CD4-positive, alpha-beta memory T cell (primary cell): ENCODE measurements around the gene GBA3. TPM values are rescaled to one million over a fixed set of nuclear protein-coding genes. Genes with fewer than 3 reads are reported as not detected.

ENCODE experiments used
- CTCF ChIA-PET: fragments of 350-600 bp; sonication (Branson Sonifier 250); formaldehyde crosslinking; loops from one replicate; lab custom pipeline; 2021; ENCODE audit warnings: inconsistent platforms; ENCODE audit not compliant: partially characterized antibody; lab: Charles Lee
- POLR2A ChIA-PET: fragments of 350-600 bp; sonication (Branson Sonifier 250); formaldehyde crosslinking; loops from one replicate; lab custom pipeline; 2021; ENCODE audit not compliant: partially characterized antibody; lab: Charles Lee
- DNase-seq, 5 donors: peaks; one replicate each; pipeline versions ENCODE4 v3.0.0 to v3.0.0-alpha.2; 2020 to 2022; ENCODE audit warnings: mixed read lengths in 1 of 5
- H3K27ac ChIP-seq: one replicate; pipeline ENCODE4 v1.7.0; 2013; ENCODE audit warnings: low read depth, low read length
- H3K27me3 ChIP-seq: 2 replicates; pipeline ENCODE4 v1.7.0; 2013; ENCODE audit warnings: mild to moderate bottlenecking, low read length, moderate library complexity; ENCODE audit not compliant: insufficient read depth
- H3K36me3 ChIP-seq: 2 replicates; pipeline ENCODE4 v1.7.0; 2013; ENCODE audit warnings: mild to moderate bottlenecking, low read length, moderate library complexity; ENCODE audit not compliant: insufficient read depth
- H3K4me1 ChIP-seq: 2 replicates; pipeline ENCODE4 v1.7.0; 2013; ENCODE audit warnings: mild to moderate bottlenecking, low read length, moderate library complexity; ENCODE audit not compliant: insufficient read depth
- H3K4me3 ChIP-seq, 2 donors: one replicate each; pipeline ENCODE4 v1.7.0; 2013; ENCODE audit warnings: low read length in 2 of 2, mild to moderate bottlenecking in 1 of 2
- H3K9me3 ChIP-seq, 2 donors: one replicate each; pipeline ENCODE4 v1.7.0; 2013; ENCODE audit warnings: low read length in 2 of 2, control low read depth in 1 of 2; ENCODE audit not compliant: control insufficient read depth in 1 of 2
- H3K27ac Mint-ChIP-seq, 7 donors: one replicate each; pipeline ENCODE4 v1.8.0; 2020 to 2021; ENCODE audit warnings: mixed read lengths in 7 of 7, mild to moderate bottlenecking in 6 of 7, inconsistent platforms in 3 of 7, moderate library complexity in 3 of 7
- H3K27me3 Mint-ChIP-seq, 2 donors: one replicate each; pipeline ENCODE4 v1.8.0; 2020 to 2021; ENCODE audit warnings: mixed read lengths in 2 of 2
- H3K36me3 Mint-ChIP-seq, 2 donors: one replicate each; pipeline ENCODE4 v1.8.0; 2020 to 2021; ENCODE audit warnings: mixed read lengths in 2 of 2, inconsistent platforms in 1 of 2, mild to moderate bottlenecking in 1 of 2
- H3K4me1 Mint-ChIP-seq, 4 donors: one replicate each; pipeline ENCODE4 v1.8.0; 2020 to 2021; ENCODE audit warnings: mixed read lengths in 4 of 4, mild to moderate bottlenecking in 1 of 4
- H3K4me3 Mint-ChIP-seq, 8 donors: one replicate each; pipeline ENCODE4 v1.8.0; 2020 to 2021; ENCODE audit warnings: mixed read lengths in 8 of 8, mild to moderate bottlenecking in 7 of 8, moderate library complexity in 6 of 8, inconsistent platforms in 3 of 8
- H3K9me3 Mint-ChIP-seq, 8 donors: one replicate each; pipeline ENCODE4 v1.8.0; 2020 to 2021; ENCODE audit warnings: mixed read lengths in 8 of 8, mild to moderate bottlenecking in 5 of 8, inconsistent platforms in 3 of 8, moderate library complexity in 1 of 8
- intact Hi-C: fragments of 100-400 bp; cut with micrococcal nuclease; formaldehyde crosslinking; loops from one replicate; pipeline ENCODE4 v1.15.1; 2023
- polyA plus RNA-seq, 2 donors: library from polyadenylated mRNA; unstranded; fragments of 300-500 nt; fragmentation: Illumina TruSeq; gene quantifications; one replicate each; pipeline ENCODE4 v1.2.3, GENCODE V29; 2021
- total RNA-seq, 2 experiments: library from RNA; stranded (reverse); gene quantifications; one replicate each; pipeline ENCODE4 v1.2.3, GENCODE V29; 2021

Gene GBA3
- total and polyA plus RNA-seq, 4 experiments from 2014 or later: not detected

DNA sequence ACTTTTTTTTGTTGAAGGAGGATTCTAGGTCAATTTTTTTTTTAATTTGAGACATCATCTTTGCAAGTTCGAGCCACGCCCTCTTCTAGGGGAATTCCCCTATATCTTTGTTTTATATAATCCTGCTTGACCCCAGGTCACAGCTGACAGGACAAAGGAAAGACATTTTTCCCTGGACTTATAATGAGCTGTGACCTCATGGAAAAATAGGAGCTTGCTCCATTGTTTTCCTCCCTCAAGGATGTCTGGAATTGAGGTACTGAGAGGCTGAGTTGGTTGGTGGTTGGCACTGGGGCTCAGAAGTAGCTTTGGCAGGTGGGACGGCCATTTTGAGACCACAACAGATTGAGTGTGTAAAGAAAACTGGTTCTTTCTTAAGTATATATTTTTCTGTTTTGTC, 49.0 kb downstream of the GBA3 start:
- no peaks in the 10 kb centered on the region for H3K9me3 ChIP-seq
- H3K27me3 Mint-ChIP-seq: no peaks in the 10 kb centered on the region
- no peaks in the 10 kb centered on the region for H3K4me1 Mint-ChIP-seq
- no peak for DNase-seq
- H3K4me1 ChIP-seq: no peaks in the 10 kb centered on the region
- ChIA-PET POLR2A (no interaction called here), CTCF (no interaction called here)
- no peaks in the 10 kb centered on the region for H3K36me3 ChIP-seq
- H3K27ac Mint-ChIP-seq: no peak overlapping the region
- intact Hi-C loops: no loop called here
- no peaks in the 10 kb centered on the region for H3K27me3 ChIP-seq
- H3K9me3 Mint-ChIP-seq: peaks cover 0 to 14% (median 6%) of the 10 kb centered on the region in 8 donors
- no peak overlapping the region for H3K4me3 Mint-ChIP-seq
- no peak overlapping the region for H3K27ac ChIP-seq
- no peak overlapping the region for H3K4me3 ChIP-seq
- no peaks in the 10 kb centered on the region for H3K36me3 Mint-ChIP-seq

- no peak overlapping the region for H3K4me3 Mint-ChIP-seq
- ChIA-PET CTCF (no interaction called here), POLR2A (no interaction called here)
- Histone ChIP-seq H3K36me3 (no peaks in the 10 kb centered on the region), H3K27me3 (no peaks in the 10 kb centered on the region), H3K4me1 (no peaks in the 10 kb centered on the region), H3K9me3 (no peaks in the 10 kb centered on the region), H3K27ac (no peak overlapping the region), H3K4me3 (no peak overlapping the region)
- no peaks in the 10 kb centered on the region for H3K27me3 Mint-ChIP-seq
- H3K9me3 Mint-ChIP-seq: peaks cover 0 to 14% (median 6%) of the 10 kb centered on the region in 8 donors
- H3K36me3 Mint-ChIP-seq: no peaks in the 10 kb centered on the region
- no peak for DNase-seq
- no peaks in the 10 kb centered on the region for H3K4me1 Mint-ChIP-seq
- H3K27ac Mint-ChIP-seq: no peak overlapping the region
- intact Hi-C loops: no loop called here
These were observed 50.6 kb downstream of the GBA3 start for GRCh38 chr4:22743290-22743689.

GRCh38 chr4:22744478-22745062, 51.8 kb downstream of the GBA3 start:
- Histone ChIP-seq H3K4me1 (no peaks in the 10 kb centered on the region), H3K36me3 (no peaks in the 10 kb centered on the region), H3K4me3 (no peak overlapping the region), H3K27ac (no peak overlapping the region), H3K9me3 (no peaks in the 10 kb centered on the region), H3K27me3 (no peaks in the 10 kb centered on the region)
- DNase-seq: no peak
- Mint-ChIP-seq H3K27ac (peak overlapping the region in 1 of 7 donors; percentile 14), H3K4me3 (no peak overlapping the region), H3K4me1 (no peaks in the 10 kb centered on the region), H3K36me3 (no peaks in the 10 kb centered on the region), H3K9me3 (peaks cover 0 to 19% (median 8%) of the 10 kb centered on the region in 8 donors), H3K27me3 (no peaks in the 10 kb centered on the region)
- CTCF ChIA-PET: no interaction called here
- intact Hi-C loops: no loop called here
- POLR2A ChIA-PET: no interaction called here

- Histone ChIP-seq H3K4me1 (no peaks in the 10 kb centered on the region), H3K4me3 (no peak overlapping the region), H3K27ac (no peak overlapping the region), H3K27me3 (no peaks in the 10 kb centered on the region), H3K9me3 (no peaks in the 10 kb centered on the region), H3K36me3 (no peaks in the 10 kb centered on the region)
- intact Hi-C loops: no loop called here
- H3K27me3 Mint-ChIP-seq: no peaks in the 10 kb centered on the region
- H3K4me1 Mint-ChIP-seq: no peaks in the 10 kb centered on the region
- ChIA-PET POLR2A (no interaction called here), CTCF (no interaction called here)
- H3K9me3 Mint-ChIP-seq: peaks cover 0 to 19% (median 6%) of the 10 kb centered on the region in 8 donors
- DNase-seq: no peak
- H3K36me3 Mint-ChIP-seq: no peaks in the 10 kb centered on the region
- no peak overlapping the region for H3K4me3 Mint-ChIP-seq
- no peak overlapping the region for H3K27ac Mint-ChIP-seq
These were observed 52.5 kb downstream of the GBA3 start for GRCh38 chr4:22745234-22745633.

- intact Hi-C loops: no loop called here
- no peak overlapping the region for H3K4me3 ChIP-seq
- no peaks in the 10 kb centered on the region for H3K27me3 ChIP-seq
- no peaks in the 10 kb centered on the region for H3K4me1 Mint-ChIP-seq
- ChIA-PET CTCF (no interaction called here), POLR2A (no interaction called here)
- peaks cover 2 to 12% (median 5%) of the 10 kb centered on the region in 8 donors for H3K9me3 Mint-ChIP-seq
- no peak overlapping the region for H3K4me3 Mint-ChIP-seq
- H3K9me3 ChIP-seq: no peaks in the 10 kb centered on the region
- H3K4me1 ChIP-seq: no peaks in the 10 kb centered on the region
- no peak overlapping the region for H3K27ac Mint-ChIP-seq
- H3K36me3 Mint-ChIP-seq: no peaks in the 10 kb centered on the region
- H3K36me3 ChIP-seq: no peaks in the 10 kb centered on the region
- no peaks in the 10 kb centered on the region for H3K27me3 Mint-ChIP-seq
- no peak overlapping the region for H3K27ac ChIP-seq
- no peak for DNase-seq
These were observed 61.4 kb downstream of the GBA3 start for GRCh38 chr4:22754116-22754515.

GRCh38 chr4:22762548-22762947, 69.8 kb downstream of the GBA3 start:
- CTCF ChIA-PET: no interaction called here
- H3K27ac Mint-ChIP-seq: no peak overlapping the region
- POLR2A ChIA-PET: no interaction called here

GRCh38 chr4:22764183-22764582, 71.4 kb downstream of the GBA3 start:
- Histone ChIP-seq H3K27me3 (no peaks in the 10 kb centered on the region), H3K36me3 (no peaks in the 10 kb centered on the region), H3K4me3 (no peak overlapping the region), H3K27ac (no peak overlapping the region), H3K9me3 (no peaks in the 10 kb centered on the region), H3K4me1 (no peaks in the 10 kb centered on the region)
- no peak overlapping the region for H3K4me3 Mint-ChIP-seq
- no peaks in the 10 kb centered on the region for H3K27me3 Mint-ChIP-seq
- no peaks in the 10 kb centered on the region for H3K36me3 Mint-ChIP-seq
- no peak overlapping the region for H3K27ac Mint-ChIP-seq
- POLR2A ChIA-PET: no interaction called here
- intact Hi-C loops: no loop called here
- H3K9me3 Mint-ChIP-seq: peaks cover 0 to 11% (median 4%) of the 10 kb centered on the region in 8 donors
- CTCF ChIA-PET: no interaction called here
- no peak for DNase-seq
- no peaks in the 10 kb centered on the region for H3K4me1 Mint-ChIP-seq

More at GRCh38 chr4:22762548-22762947, 69.8 kb downstream of the GBA3 start:
- Mint-ChIP-seq H3K4me3 (no peak overlapping the region), H3K27me3 (no peaks in the 10 kb centered on the region), H3K9me3 (peaks cover 0 to 16% (median 5%) of the 10 kb centered on the region in 8 donors), H3K4me1 (no peaks in the 10 kb centered on the region), H3K36me3 (no peaks in the 10 kb centered on the region)
- H3K4me1 ChIP-seq: no peaks in the 10 kb centered on the region
- no peaks in the 10 kb centered on the region for H3K36me3 ChIP-seq
- intact Hi-C loops: no loop called here
- H3K4me3 ChIP-seq: no peak overlapping the region
- H3K27ac ChIP-seq: no peak overlapping the region
- H3K9me3 ChIP-seq: no peaks in the 10 kb centered on the region
- DNase-seq: no peak
- H3K27me3 ChIP-seq: no peaks in the 10 kb centered on the region
